Subcutaneous adipose tissue (tissue), 4 donors: Measurements from ENCODE around the gene ATP8B1. TPM values are rescaled to one million over a fixed set of nuclear protein-coding genes. Genes with fewer than 3 reads are reported as not detected.

Experiments
- CTCF ChIP-seq: fragments of 450-650 bp; IDR thresholded peaks from one replicate; pipeline ENCODE4 v1.5.1; 2016; ENCODE audit warnings: low read depth, mild to moderate bottlenecking, control low read depth, antibody characterized with exemption, moderate library complexity
- total RNA-seq, 4 donors: library from RNA; depleted of rRNA; stranded (reverse); fragments of >200 nt; gene quantifications; one replicate each; pipeline ENCODE4 v1.1.0, GENCODE V29; 2016

The ATP8B1 gene
- total RNA-seq, 4 donors from 2014 or later = 7.5 to 14.3 (median 9.2) TPM

GRCh38 chr18:57839942-57840381, 36.8 kb upstream of the ATP8B1 start:
- TF ChIP-seq CTCF = no peak

DNA sequence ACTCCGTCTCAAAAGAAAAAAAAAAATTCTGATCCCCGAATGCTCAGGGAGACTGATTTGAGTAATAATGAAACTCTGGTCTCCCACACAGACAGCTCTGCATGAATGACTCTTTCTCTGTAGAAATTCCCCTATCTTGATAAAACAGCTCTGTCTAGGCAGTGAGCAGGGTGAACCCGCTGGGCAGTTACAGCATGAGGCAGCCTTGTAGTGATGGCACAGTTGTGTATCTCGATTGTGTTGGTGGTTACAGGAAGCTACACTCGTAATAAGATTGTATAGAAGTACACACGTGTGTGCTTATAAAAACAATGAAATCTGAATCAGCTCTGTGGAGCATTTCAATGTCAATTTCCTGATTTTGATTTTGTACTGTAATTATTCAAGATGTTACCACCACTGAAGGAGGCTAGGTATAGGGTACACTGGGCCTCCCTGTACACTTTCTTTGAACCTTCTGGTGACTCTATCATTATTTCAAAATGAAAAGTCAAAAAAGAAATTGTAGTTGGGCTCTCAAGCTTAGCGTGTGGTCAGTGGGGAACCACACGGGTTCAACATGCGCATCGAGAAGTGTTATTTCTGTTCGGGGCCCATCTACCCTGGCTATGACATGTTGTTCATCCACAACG, 34.9 kb upstream of the ATP8B1 start:
- TF ChIP-seq CTCF = no peak

DNA sequence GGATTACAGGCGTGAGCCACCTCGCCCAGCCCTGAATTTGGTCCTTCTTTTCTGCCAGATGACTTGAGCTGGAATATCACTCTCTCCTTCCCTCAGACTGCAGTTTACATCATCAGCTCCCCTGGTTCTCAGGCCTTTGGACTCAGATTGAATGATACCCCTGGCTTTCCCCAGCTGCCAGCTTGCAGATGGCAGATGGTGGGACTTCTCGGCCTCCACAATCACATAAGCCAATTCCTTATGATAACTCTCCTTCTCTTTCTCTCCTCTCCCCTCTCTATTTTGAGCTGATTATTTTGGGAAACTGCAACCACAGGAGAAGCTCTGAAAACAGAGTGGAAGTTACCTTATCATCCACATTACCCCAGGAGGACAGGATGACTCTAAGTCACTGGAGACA, 33.4 kb upstream of the ATP8B1 start:
- no peak for TF ChIP-seq CTCF

- TF ChIP-seq CTCF = no peak
These were observed 32.8 kb upstream of the ATP8B1 start for GRCh38 chr18:57835904-57836303.

DNA sequence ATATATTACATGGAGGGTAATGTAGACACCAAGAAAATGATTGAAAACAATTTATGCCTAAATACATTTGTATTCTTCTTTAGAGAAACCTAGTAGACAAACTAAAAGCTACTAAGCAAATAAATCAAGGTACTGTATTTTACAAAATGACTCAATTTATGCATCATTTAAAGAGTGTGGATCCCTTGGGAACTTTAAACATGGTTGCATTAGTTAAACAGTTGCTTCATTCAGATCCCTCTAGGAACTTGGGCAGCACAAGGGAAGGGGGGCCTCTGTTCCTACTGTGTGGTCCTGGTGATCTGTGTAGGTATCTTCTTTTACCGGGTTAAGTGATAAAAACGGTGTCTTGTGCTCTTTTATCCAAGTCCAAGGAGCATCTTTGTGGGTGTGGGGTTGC, 31.5 kb upstream of the ATP8B1 start:
- no peak for TF ChIP-seq CTCF

DNA sequence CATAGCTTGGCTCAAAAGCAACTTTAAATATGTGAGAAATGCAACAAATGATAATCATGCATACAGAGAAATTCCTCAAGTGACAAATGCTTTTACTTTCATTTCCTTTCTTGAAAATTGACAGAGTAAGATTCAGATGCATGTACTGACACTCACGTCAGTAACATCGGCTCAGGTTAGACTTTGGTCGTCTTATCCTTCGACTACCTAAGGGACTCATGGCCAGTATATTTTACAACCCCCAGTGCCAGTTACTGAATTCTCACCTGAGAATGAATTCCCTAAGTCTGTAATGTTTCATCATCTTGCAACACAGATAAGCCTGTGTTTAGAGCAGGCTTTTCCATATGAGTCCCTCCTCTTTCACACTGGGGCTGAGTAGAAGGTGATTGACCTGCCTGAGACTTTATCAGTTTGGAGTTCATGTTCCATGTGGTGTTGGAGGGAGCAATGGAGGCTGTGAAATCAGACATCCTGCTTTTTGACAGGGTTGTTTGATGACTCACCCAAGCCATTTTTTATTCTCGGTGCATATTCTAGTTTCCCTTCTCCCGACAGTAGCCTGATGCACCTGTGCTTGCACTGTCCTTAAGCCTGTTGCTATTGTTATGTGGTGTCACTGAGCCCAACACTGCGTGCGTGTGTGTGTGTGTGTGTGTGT, 30.5 kb upstream of the ATP8B1 start:
- no peak for TF ChIP-seq CTCF

- no peak for TF ChIP-seq CTCF
These were observed 29.6 kb upstream of the ATP8B1 start for GRCh38 chr18:57832730-57833129.
